OCI-LY7 (cell line): Measurements from ENCODE around the gene TSG101.

Experiments used
- EZH2phosphoT487 ChIP-seq: fragments of 200-600 bp; sonication (generic); IDR thresholded peaks from 2 replicates; pipeline ENCODE4 v1.6.1; 2018; ENCODE audit warnings: low read depth, borderline replicate concordance, mild to moderate bottlenecking, mixed run types, antibody characterized with exemption, low read length, moderate library complexity, mixed read lengths
- TF ChIP-seq, protein P1 (sequence below): fragments of 200-600 bp; sonication (generic); conservative IDR thresholded peaks from 2 replicates; pipeline ENCODE4 v1.5.1; 2014; ENCODE audit warnings: mild to moderate bottlenecking, antibody characterized with exemption, low read length, moderate library complexity, mixed read lengths

DNA sequence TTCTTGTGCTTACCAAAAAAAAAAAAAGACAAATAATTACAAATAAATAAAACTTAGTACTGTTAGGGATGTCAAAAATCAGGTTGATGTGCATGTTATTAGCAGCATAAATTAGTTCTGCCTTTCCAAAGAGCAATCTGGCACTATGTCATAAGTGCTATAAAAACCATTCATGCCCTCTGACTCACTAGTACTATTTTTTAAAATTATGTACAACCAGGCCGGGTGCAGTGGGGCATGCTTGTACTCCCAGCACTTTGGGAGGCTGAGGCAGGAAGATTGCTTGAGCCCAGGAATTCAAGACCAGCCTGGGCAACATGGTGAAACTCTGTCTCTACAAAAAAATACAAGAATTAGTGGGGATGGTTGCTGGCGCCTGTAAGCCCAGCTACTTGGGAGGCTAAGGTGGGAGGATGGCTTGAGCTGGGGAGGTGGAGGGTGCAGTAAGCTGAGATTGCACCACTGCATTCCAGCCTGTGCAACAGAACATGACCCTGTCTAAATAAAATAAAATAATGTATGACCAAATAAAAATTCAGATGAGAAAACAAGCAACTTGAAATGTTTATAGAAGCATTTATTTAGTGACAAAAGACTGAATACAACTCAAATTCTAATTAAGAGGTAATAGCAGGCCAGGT lies 36.5 kb upstream of the TSG101 start:
- TF ChIP-seq, protein P1, sequence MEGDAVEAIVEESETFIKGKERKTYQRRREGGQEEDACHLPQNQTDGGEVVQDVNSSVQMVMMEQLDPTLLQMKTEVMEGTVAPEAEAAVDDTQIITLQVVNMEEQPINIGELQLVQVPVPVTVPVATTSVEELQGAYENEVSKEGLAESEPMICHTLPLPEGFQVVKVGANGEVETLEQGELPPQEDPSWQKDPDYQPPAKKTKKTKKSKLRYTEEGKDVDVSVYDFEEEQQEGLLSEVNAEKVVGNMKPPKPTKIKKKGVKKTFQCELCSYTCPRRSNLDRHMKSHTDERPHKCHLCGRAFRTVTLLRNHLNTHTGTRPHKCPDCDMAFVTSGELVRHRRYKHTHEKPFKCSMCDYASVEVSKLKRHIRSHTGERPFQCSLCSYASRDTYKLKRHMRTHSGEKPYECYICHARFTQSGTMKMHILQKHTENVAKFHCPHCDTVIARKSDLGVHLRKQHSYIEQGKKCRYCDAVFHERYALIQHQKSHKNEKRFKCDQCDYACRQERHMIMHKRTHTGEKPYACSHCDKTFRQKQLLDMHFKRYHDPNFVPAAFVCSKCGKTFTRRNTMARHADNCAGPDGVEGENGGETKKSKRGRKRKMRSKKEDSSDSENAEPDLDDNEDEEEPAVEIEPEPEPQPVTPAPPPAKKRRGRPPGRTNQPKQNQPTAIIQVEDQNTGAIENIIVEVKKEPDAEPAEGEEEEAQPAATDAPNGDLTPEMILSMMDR = no peak
- TF ChIP-seq EZH2phosphoT487 = no peak
